Endothelial cell of umbilical vein (primary cell): Measurements from ENCODE around the gene PRDX1. TPM values are rescaled to one million over a fixed set of nuclear protein-coding genes. Genes with fewer than 3 reads are reported as not detected.

ENCODE experiments used
- BruUV-seq: library from RNA; stranded (reverse); fragments of 400-500 nt; replicated peaks from 2 replicates; lab custom pipeline; 2021; lab: Mats Ljungman, UMichigan
- CTCF ChIA-PET: fragments of 300-600, 350-600 bp; sonication (Branson Sonifier 250); formaldehyde crosslinking; loops from one replicate; lab custom pipeline; 2021; ENCODE audit warnings: antibody characterized with exemption, inconsistent platforms; lab: Charles Lee
- POLR2A ChIA-PET: fragments of 300-600, 350-600 bp; sonication (Branson Sonifier 250); formaldehyde crosslinking; loops from one replicate; lab custom pipeline; 2021; ENCODE audit warnings: antibody characterized with exemption, inconsistent platforms; lab: Charles Lee
- DNase-seq: peaks from one replicate; pipeline ENCODE4 v3.0.0-alpha.2; 2011; ENCODE audit warnings: low read depth, low spot score
- FAIRE-seq: peaks from 2 replicates; lab custom pipeline; 2011; peaks lifted over from hg19 to GRCh38; lab: Jason Lieb, UNC
- H2AFZ ChIP-seq: 2 replicates; pipeline ENCODE4 v1.6.0; 2012; ENCODE audit warnings: low read depth, low read length, control low read depth, inconsistent platforms
- H3K27ac ChIP-seq: 2 replicates; pipeline ENCODE4 v1.5.1; 2011; ENCODE audit warnings: low read depth, mild to moderate bottlenecking, control low read depth, low read length, moderate library complexity; ENCODE audit not compliant: insufficient read depth
- H3K27me3 ChIP-seq, 2 experiments: 2 replicates each; pipeline versions ENCODE4 v1.6.0 to v1.6.1; 2011; ENCODE audit warnings: low read length in 2 of 2, mixed read lengths in 1 of 2; ENCODE audit not compliant: control insufficient read depth in 2 of 2, insufficient read depth in 2 of 2
- H3K36me3 ChIP-seq, 2 experiments: 2 replicates in 1 of 2; 3 replicates in 1 of 2; pipeline ENCODE4 v1.5.1; 2011; ENCODE audit warnings: low read length in 2 of 2, mild to moderate bottlenecking in 1 of 2, moderate library complexity in 1 of 2; ENCODE audit not compliant: control insufficient read depth in 2 of 2, insufficient read depth in 2 of 2; ENCODE audit errors: extremely low read depth in 1 of 2
- H3K4me1 ChIP-seq: 3 replicates; pipeline ENCODE4 v1.5.1; 2011; ENCODE audit warnings: mild to moderate bottlenecking, low read length; ENCODE audit not compliant: control insufficient read depth, insufficient read depth; ENCODE audit errors: extremely low read depth
- H3K4me2 ChIP-seq: 2 replicates; pipeline ENCODE4 v1.6.1; 2011; ENCODE audit warnings: low read length, control low read depth, mixed read lengths; ENCODE audit not compliant: insufficient read depth
- H3K4me3 ChIP-seq, 3 experiments: fragments of 200-600 bp in 1 of 3; sonication (generic), shearing (Covaris generic) in 1 of 3; replicated peaks in 1 of 3; 2 replicates each; pipeline ENCODE4 v1.5.1; 2011 to 2016; ENCODE audit warnings: control low read depth in 3 of 3, low read length in 3 of 3, mild to moderate bottlenecking in 2 of 3, inconsistent platforms in 1 of 3, low read depth in 1 of 3, moderate library complexity in 1 of 3; ENCODE audit not compliant: insufficient read depth in 1 of 3
- H3K79me2 ChIP-seq: 2 replicates; pipeline ENCODE4 v1.6.0; 2012; ENCODE audit warnings: low read length, inconsistent platforms; ENCODE audit not compliant: control insufficient read depth, insufficient read depth
- H3K9ac ChIP-seq: replicated peaks from 2 replicates; pipeline ENCODE3; 2011; ENCODE audit warnings: low read length, control low read depth; ENCODE audit not compliant: insufficient read depth; ENCODE audit errors: extremely low read depth
- H3K9me1 ChIP-seq: replicated peaks from 3 replicates; pipeline ENCODE4 v1.6.0; 2011; ENCODE audit warnings: mild to moderate bottlenecking, low read length; ENCODE audit not compliant: control insufficient read depth, insufficient read depth; ENCODE audit errors: extremely low read depth
- H3K9me3 ChIP-seq: replicated peaks from 2 replicates; pipeline ENCODE4 v1.5.1; 2012; ENCODE audit warnings: low read length, inconsistent platforms; ENCODE audit not compliant: control insufficient read depth, insufficient read depth
- H4K20me1 ChIP-seq: replicated peaks from 2 replicates; pipeline ENCODE3; 2011; ENCODE audit warnings: mild to moderate bottlenecking, low read length; ENCODE audit not compliant: control insufficient read depth, insufficient read depth; ENCODE audit errors: extremely low read depth
- EZH2 ChIP-seq: IDR thresholded peaks from 2 replicates; pipeline ENCODE4 v1.6.1; 2012; ENCODE audit warnings: borderline replicate concordance, low read depth, mild to moderate bottlenecking, moderate library complexity, low read length, inconsistent platforms; ENCODE audit not compliant: severe bottlenecking
- FOS ChIP-seq: IDR thresholded peaks from 2 replicates; pipeline ENCODE4 v1.6.1; 2011; ENCODE audit warnings: mild to moderate bottlenecking, low read length, moderate library complexity, borderline replicate concordance; ENCODE audit not compliant: insufficient read depth
- GATA2 ChIP-seq: IDR thresholded peaks from 2 replicates; pipeline ENCODE4 v1.7.0; 2011; ENCODE audit warnings: low read depth, mild to moderate bottlenecking, moderate library complexity, mixed read lengths, low read length; ENCODE audit not compliant: insufficient read length, insufficient read depth
- JUN ChIP-seq: IDR thresholded peaks from 2 replicates; pipeline ENCODE4 v1.6.1; 2011; ENCODE audit warnings: borderline replicate concordance, low read depth; ENCODE audit not compliant: insufficient read length, insufficient read depth
- MYC ChIP-seq: IDR thresholded peaks from one replicate; pipeline ENCODE4 v1.6.1; 2011; ENCODE audit warnings: mild to moderate bottlenecking, low read depth, low read length
- POLR2A ChIP-seq: IDR thresholded peaks from 2 replicates; pipeline ENCODE4 v1.6.1; 2012; ENCODE audit warnings: low read depth, mild to moderate bottlenecking, control low read depth, low read length
- POLR2AphosphoS5 ChIP-seq: IDR thresholded peaks from 2 replicates; pipeline ENCODE4 v1.6.1; 2012; ENCODE audit warnings: low read depth, mild to moderate bottlenecking, control low read depth, low read length, moderate library complexity; ENCODE audit not compliant: insufficient read depth
- dilution Hi-C: fragments of 300-500 bp; cut with MboI; formaldehyde crosslinking; loops from one replicate; pipeline ENCODE4 v1.15.0; 2019; ENCODE audit warnings: low sequenced_read_pairs; ENCODE audit not compliant: extremely low pct_ligation_motif_present
- intact Hi-C: fragments of 100-400 bp; cut with micrococcal nuclease; formaldehyde crosslinking; loops from one replicate; pipeline ENCODE4 v1.10.0; 2022
- polyA plus RNA-seq, 4 experiments: library from polyadenylated mRNA; depleted of rRNA in 3 of 4; stranded (reverse) in 3 of 4; unstranded in 1 of 4; fragments of >200 nt; gene quantifications; 2 replicates each; pipeline versions ENCODE4 v1.2.1 to v1.2.3, GENCODE V29; 2011 to 2012; ENCODE audit warnings: missing spikeins in 1 of 4
- total RNA-seq: library from RNA; stranded (reverse); gene quantifications from 2 replicates; pipeline ENCODE4 v1.2.3, GENCODE V29; 2021
- TF ChIP-seq, protein P1 (sequence below): IDR thresholded peaks from 2 replicates; pipeline ENCODE4 v1.6.1; 2011; ENCODE audit not compliant: insufficient read depth, insufficient read length
- TF ChIP-seq, protein P2 (sequence below), 2 donors: IDR thresholded peaks; 1 replicate in 1 of 2; 2 replicates in 1 of 2; pipeline ENCODE4 v1.5.1; 2011; ENCODE audit warnings: low read length in 2 of 2, mild to moderate bottlenecking in 2 of 2, moderate library complexity in 2 of 2, control low read depth in 1 of 2, inconsistent platforms in 1 of 2, low read depth in 1 of 2; ENCODE audit not compliant: insufficient read depth in 1 of 2; ENCODE audit errors: extremely low read depth in 1 of 2

The PRDX1 gene
- total and polyA plus RNA-seq, 2 donors (not counting 3 experiments of a cell fraction or from before 2014, with no cell fraction given), result 622 to 685 TPM

DNA sequence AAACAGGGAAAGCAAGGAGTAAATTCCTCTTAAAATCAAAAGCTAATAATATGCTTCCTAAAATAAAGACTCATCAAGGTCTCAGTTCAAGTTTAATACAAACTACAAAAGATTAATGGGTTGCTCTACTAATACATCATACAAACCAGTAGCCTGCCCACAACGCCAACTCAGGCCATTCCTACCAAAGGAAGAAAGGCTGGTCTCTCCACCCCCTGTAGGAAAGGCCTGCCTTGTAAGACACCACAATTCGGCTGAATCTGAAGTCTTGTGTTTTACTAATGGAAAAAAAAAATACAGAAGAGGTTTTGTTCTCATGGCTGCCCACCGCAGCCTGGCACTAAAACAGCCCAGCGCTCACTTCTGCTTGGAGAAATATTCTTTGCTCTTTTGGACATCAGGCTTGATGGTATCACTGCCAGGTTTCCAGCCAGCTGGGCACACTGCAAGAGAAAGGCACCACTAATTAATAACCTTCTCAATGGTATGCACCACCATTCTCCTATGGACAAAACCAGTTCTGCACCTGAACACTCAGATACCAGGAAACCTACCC, 10.6 kb downstream of the PRDX1 start:
- no peak for TF ChIP-seq EZH2
- TF ChIP-seq POLR2AphosphoS5, result no peak
- no peak for TF ChIP-seq GATA2
- TF ChIP-seq, protein P1, sequence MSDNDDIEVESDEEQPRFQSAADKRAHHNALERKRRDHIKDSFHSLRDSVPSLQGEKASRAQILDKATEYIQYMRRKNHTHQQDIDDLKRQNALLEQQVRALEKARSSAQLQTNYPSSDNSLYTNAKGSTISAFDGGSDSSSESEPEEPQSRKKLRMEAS, result no peak
- no peak for TF ChIP-seq JUN
- no peak for TF ChIP-seq MYC
- no peak for TF ChIP-seq FOS
- TF ChIP-seq, protein P2, sequence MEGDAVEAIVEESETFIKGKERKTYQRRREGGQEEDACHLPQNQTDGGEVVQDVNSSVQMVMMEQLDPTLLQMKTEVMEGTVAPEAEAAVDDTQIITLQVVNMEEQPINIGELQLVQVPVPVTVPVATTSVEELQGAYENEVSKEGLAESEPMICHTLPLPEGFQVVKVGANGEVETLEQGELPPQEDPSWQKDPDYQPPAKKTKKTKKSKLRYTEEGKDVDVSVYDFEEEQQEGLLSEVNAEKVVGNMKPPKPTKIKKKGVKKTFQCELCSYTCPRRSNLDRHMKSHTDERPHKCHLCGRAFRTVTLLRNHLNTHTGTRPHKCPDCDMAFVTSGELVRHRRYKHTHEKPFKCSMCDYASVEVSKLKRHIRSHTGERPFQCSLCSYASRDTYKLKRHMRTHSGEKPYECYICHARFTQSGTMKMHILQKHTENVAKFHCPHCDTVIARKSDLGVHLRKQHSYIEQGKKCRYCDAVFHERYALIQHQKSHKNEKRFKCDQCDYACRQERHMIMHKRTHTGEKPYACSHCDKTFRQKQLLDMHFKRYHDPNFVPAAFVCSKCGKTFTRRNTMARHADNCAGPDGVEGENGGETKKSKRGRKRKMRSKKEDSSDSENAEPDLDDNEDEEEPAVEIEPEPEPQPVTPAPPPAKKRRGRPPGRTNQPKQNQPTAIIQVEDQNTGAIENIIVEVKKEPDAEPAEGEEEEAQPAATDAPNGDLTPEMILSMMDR (IDR thresholded peaks at IDR 0.05; ENCODE audit: extremely low read depth in 1 of 2, insufficient read depth in 1 of 2, low read depth in 1 of 2, low read length in 2 of 2), result no peak
- TF ChIP-seq POLR2A, result no peak
- Histone ChIP-seq H3K4me3 (no peak overlapping the region), H4K20me1 (no peaks in the 10 kb centered on the region), H3K27ac (no peak overlapping the region), H3K9ac (no peak overlapping the region), H2AFZ (no peak overlapping the region), H3K4me1 (no peaks in the 10 kb centered on the region), H3K79me2 (peaks cover 8% of the 10 kb centered on the region), H3K36me3 (peaks cover 46 to 47% of the 10 kb centered on the region in 2 experiments), H3K27me3 (no peaks in the 10 kb centered on the region), H3K9me1 (no peaks in the 10 kb centered on the region), H3K9me3 (no peaks in the 10 kb centered on the region), H3K4me2 (no peak overlapping the region)
- dilution Hi-C loops, result no loop called here
- ChIA-PET CTCF (interaction anchor here (1.2 to 6.0 kb wide), 4 partner anchors 8 to 56 kb away, joined by 3 to 148 read pairs (median 8); partner anchors contain the start of genes CCDC163 and MMACHC), POLR2A (interaction anchor here (3.8 kb wide), 1 partner anchor 10 kb away, joined by 32 read pairs; the partner anchor contains the start of gene PRDX1)
- FAIRE-seq, result no peak
- no peak for DNase-seq
- no TSS peak for BruUV-seq
- intact Hi-C loops, result no loop called here
